GM12878 (cell line): Measurements from ENCODE around the gene KCNQ1. TPM values are rescaled to one million over a fixed set of nuclear protein-coding genes. Genes with fewer than 3 reads are reported as not detected.

Experiments
- ATAC-seq: fragments of 200-7000 bp; cut with Tn5 transposase; 3 replicates; pipeline ENCODE4 v1.9.1; 2020; ENCODE audit warnings: mild to moderate bottlenecking, moderate library complexity
- BruUV-seq: library from RNA; stranded (reverse); fragments of 400-500 nt; replicated peaks from 2 replicates; lab custom pipeline; 2021; lab: Mats Ljungman, UMichigan
- CTCF ChIA-PET: fragments of 300-600 bp; sonication (Branson Sonifier 250); formaldehyde crosslinking; extraction: SDS; loops from one replicate; lab custom pipeline; 2021; ENCODE audit warnings: inconsistent platforms; lab: Yijun Ruan, JAX
- POLR2A ChIA-PET: fragments of 350-600 bp; formaldehyde crosslinking; extraction: SDS; loops from one replicate; lab custom pipeline; 2021; ENCODE audit warnings: inconsistent platforms; lab: Charles Lee
- RAD21 ChIA-PET: fragments of 300-600 bp; sonication (Branson Sonifier 250); formaldehyde crosslinking; loops from one replicate; lab custom pipeline; 2023; ENCODE audit warnings: antibody characterized with exemption; ENCODE audit not compliant: unreplicated experiment; lab: Charles Lee
- SMC1A ChIA-PET: fragments of 300-600 bp; sonication (Branson Sonifier 250); formaldehyde crosslinking; loops from one replicate; lab custom pipeline; 2023; ENCODE audit not compliant: unreplicated experiment, uncharacterized antibody; lab: Charles Lee
- DNase-seq: peaks from one replicate; pipeline ENCODE4 v3.0.0-alpha.2; 2011; ENCODE audit warnings: low read depth, low spot score
- FAIRE-seq: peaks from 3 replicates; lab custom pipeline; 2011; peaks lifted over from hg19 to GRCh38; lab: Jason Lieb, UNC
- H2AFZ ChIP-seq: 2 replicates; pipeline ENCODE4 v1.6.0; 2011; ENCODE audit warnings: low read depth, low read length, control low read depth; ENCODE audit not compliant: control insufficient read depth
- H3K27ac ChIP-seq: 2 replicates; pipeline ENCODE4 v1.5.1; 2011; ENCODE audit warnings: control low read depth; ENCODE audit not compliant: control insufficient read depth, insufficient read depth
- H3K27me3 ChIP-seq, 2 experiments: replicated peaks in 1 of 2; 2 replicates each; pipeline versions ENCODE4 v1.6.0 to v1.6.1; 2011; ENCODE audit warnings: low read length in 1 of 2; ENCODE audit not compliant: control insufficient read depth in 2 of 2, insufficient read depth in 2 of 2
- H3K36me3 ChIP-seq, 2 experiments: 2 replicates each; pipeline ENCODE4 v1.5.1; 2011; ENCODE audit warnings: low read length in 1 of 2; ENCODE audit not compliant: control insufficient read depth in 2 of 2, insufficient read depth in 2 of 2
- H3K4me1 ChIP-seq: 2 replicates; pipeline ENCODE4 v1.6.1; 2011; ENCODE audit warnings: mild to moderate bottlenecking, low read length, moderate library complexity, mixed read lengths; ENCODE audit not compliant: control insufficient read depth, insufficient read depth
- H3K4me2 ChIP-seq: 2 replicates; pipeline ENCODE4 v1.6.0; 2011; ENCODE audit warnings: control low read depth; ENCODE audit not compliant: control insufficient read depth, insufficient read depth
- H3K4me3 ChIP-seq: fragments of 200-600 bp; sonication (generic); 2 replicates; pipeline ENCODE4 v1.5.1; 2016
- H3K79me2 ChIP-seq: 2 replicates; pipeline ENCODE4 v1.6.0; 2011; ENCODE audit warnings: low read length; ENCODE audit not compliant: control insufficient read depth, insufficient read depth
- H3K9ac ChIP-seq: 2 replicates; pipeline ENCODE4 v1.8.0; 2011; ENCODE audit warnings: low read length, control low read depth, mixed read lengths; ENCODE audit not compliant: control insufficient read depth, insufficient read depth
- H3K9me3 ChIP-seq: replicated peaks from 3 replicates; pipeline ENCODE4 v1.5.1; 2011; ENCODE audit warnings: mild to moderate bottlenecking, low read length; ENCODE audit not compliant: control insufficient read depth, insufficient read depth
- H4K20me1 ChIP-seq: 2 replicates; pipeline ENCODE4 v1.6.0; 2011; ENCODE audit not compliant: control insufficient read depth, insufficient read depth
- CHD2 ChIP-seq: IDR thresholded peaks from 2 replicates; pipeline ENCODE4 v1.6.1; 2011; ENCODE audit warnings: low read depth, low read length, improper control_type of control experiment, borderline replicate concordance
- CREB1 ChIP-seq: IDR thresholded peaks from 2 replicates; pipeline ENCODE4 v1.6.1; 2012; ENCODE audit warnings: low read depth, mild to moderate bottlenecking, inconsistent platforms
- ETV6 ChIP-seq, 2 experiments: fragments of 450-650 bp in 1 of 2; IDR thresholded peaks in 1 of 2; conservative IDR thresholded peaks in 1 of 2; 2 replicates each; pipeline ENCODE4 v1.6.1; 2014; ENCODE audit warnings: antibody characterized with exemption in 1 of 2, borderline replicate concordance in 1 of 2, low read depth in 1 of 2, mild to moderate bottlenecking in 1 of 2, moderate library complexity in 1 of 2
- SUPT20H ChIP-seq: IDR thresholded peaks from 2 replicates; pipeline ENCODE4 v1.6.1; 2011; ENCODE audit warnings: low read depth, mild to moderate bottlenecking, low read length, moderate library complexity, borderline replicate concordance; ENCODE audit not compliant: control insufficient read depth
- WGBS: methylation state at CpG from one replicate; pipeline ENCODE4 v1.1.6; 2016; ENCODE audit warnings: low lambda C conversion rate; ENCODE audit not compliant: insufficient replicate concordance, insufficient coverage; ENCODE audit errors: missing lambda C conversion rate; 5-methylcytosine and 5-hydroxymethylcytosine counted together
- in situ Hi-C: fragments of 300-500 bp; cut with MboI; formaldehyde crosslinking; loops from 9 replicates; pipeline ENCODE4 v1.14.3; 2018; ENCODE audit warnings: mixed read lengths
- intact Hi-C: fragments of 100-400 bp; cut with micrococcal nuclease; formaldehyde crosslinking; loops from one replicate; pipeline ENCODE4 v1.14.2; 2022; ENCODE audit not compliant: unreplicated experiment
- polyA plus RNA-seq, 11 experiments: library from polyadenylated mRNA; depleted of rRNA in 4 of 11; unstranded in 6 of 11; stranded (reverse) in 5 of 11; fragments of >200 nt; fragmentation: Nextera tagmentation in 4 of 11; fragmentation: Illumina TruSeq in 1 of 11; extraction: Ambion mirVana in 4 of 11; extraction: Trizol in 1 of 11; gene quantifications; 1 replicate in 1 of 11; 2 replicates in 10 of 11; pipeline versions ENCODE4 v1.2.1 to v1.2.3, GENCODE V29; 2011 to 2016; ENCODE audit warnings: inconsistent platforms in 2 of 11, missing spikeins in 2 of 11, low read depth in 1 of 11
- total RNA-seq, 4 experiments: library from RNA; depleted of rRNA in 3 of 4; stranded (reverse); fragments of >200 nt in 3 of 4; fragmentation: Illumina TruSeq in 1 of 4; extraction: Trizol in 1 of 4; gene quantifications; 2 replicates each; pipeline versions ENCODE4 v1.2.1 to v1.2.3, GENCODE V29; 2013 to 2021
- TF ChIP-seq, protein P1 (sequence below): fragments of 450-650 bp; conservative IDR thresholded peaks from 2 replicates; pipeline ENCODE4 v1.6.1; 2017; ENCODE audit warnings: mild to moderate bottlenecking, moderate library complexity

The KCNQ1 gene
- total and polyA plus RNA-seq, 10 of the 15 experiments (the other 5 are each of a cell fraction or from before 2014, with no cell fraction given): 0.03 to 0.15 (median 0.12) TPM; not detected in 7

DNA sequence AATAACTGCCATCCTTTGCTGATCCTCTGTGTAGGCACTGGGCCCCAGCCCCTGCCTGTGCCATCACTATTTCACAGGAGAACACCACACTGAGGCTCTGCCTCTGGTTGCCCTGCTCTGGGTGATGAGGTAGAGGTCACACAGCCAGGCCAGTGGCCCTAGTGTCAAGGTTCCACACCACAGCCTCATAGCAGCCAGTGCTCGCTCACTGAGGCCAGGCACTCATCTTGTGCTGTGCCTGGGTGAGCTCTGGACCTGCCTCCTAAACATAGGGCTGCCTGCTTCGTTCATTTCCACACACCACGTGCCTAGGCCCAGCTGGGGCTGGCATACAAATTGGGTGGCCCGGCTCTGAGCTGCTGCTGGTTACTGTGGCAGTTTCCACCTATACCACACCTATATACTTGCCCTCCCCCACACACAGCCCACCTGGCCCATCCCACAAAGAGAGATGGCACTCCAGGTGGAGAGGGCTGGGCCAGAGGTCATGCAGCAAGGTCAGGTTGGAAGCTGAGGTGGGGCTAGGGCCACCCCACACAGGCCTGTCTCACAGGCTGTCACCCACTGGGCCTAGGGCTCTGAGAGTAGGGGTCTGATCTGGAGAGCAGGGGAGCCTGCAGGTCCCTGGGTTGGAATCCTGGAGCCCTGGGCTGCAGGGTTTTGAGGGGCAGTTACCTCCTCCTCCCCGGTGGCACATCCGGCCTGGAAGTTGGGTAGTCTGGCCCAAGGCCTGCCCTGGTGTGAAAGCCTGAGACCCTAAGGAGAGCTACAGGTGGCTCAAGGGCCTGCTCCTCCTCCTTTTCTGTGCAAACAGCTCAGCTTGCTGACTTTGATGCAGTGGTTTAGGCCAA, 243.8 kb downstream of the KCNQ1 start:
- no peaks in the 10 kb centered on the region for H3K9me3 ChIP-seq
- no peak for FAIRE-seq
- POLR2A ChIA-PET: no interaction called here
- no peak overlapping the region for H3K9ac ChIP-seq
- H3K4me1 ChIP-seq: no peaks in the 10 kb centered on the region; the same call in 1 of the 2 replicates
- ATAC-seq: no peak
- SMC1A ChIA-PET: no interaction called here
- intact Hi-C loops (no loop called here), in situ Hi-C loops (no loop called here)
- CTCF ChIA-PET: no interaction called here
- DNase-seq: no peak
- H2AFZ ChIP-seq: no peak overlapping the region
- no peaks in the 10 kb centered on the region for H4K20me1 ChIP-seq
- H3K4me3 ChIP-seq: no peak overlapping the region
- no peak overlapping the region for H3K27ac ChIP-seq
- peaks cover 0 to 5% of the 10 kb centered on the region in 2 experiments; a peak in 1 of 4 replicates for H3K36me3 ChIP-seq
- TF ChIP-seq SUPT20H (no peak), ETV6 (conservative IDR thresholded peaks at IDR 0.05 in 1 of 2, IDR thresholded peaks at IDR 0.05 in 1 of 2; ENCODE audit: borderline replicate concordance in 1 of 2, low read depth in 1 of 2) (no peak), CREB1 (no peak), CHD2 (no peak)
- TF ChIP-seq, protein P1, sequence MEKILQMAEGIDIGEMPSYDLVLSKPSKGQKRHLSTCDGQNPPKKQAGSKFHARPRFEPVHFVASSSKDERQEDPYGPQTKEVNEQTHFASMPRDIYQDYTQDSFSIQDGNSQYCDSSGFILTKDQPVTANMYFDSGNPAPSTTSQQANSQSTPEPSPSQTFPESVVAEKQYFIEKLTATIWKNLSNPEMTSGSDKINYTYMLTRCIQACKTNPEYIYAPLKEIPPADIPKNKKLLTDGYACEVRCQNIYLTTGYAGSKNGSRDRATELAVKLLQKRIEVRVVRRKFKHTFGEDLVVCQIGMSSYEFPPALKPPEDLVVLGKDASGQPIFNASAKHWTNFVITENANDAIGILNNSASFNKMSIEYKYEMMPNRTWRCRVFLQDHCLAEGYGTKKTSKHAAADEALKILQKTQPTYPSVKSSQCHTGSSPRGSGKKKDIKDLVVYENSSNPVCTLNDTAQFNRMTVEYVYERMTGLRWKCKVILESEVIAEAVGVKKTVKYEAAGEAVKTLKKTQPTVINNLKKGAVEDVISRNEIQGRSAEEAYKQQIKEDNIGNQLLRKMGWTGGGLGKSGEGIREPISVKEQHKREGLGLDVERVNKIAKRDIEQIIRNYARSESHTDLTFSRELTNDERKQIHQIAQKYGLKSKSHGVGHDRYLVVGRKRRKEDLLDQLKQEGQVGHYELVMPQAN: no peak
- H3K4me2 ChIP-seq: no peak overlapping the region
- no peaks in the 10 kb centered on the region for H3K27me3 ChIP-seq
- no TSS peak for BruUV-seq
- WGBS: 60% methylated on average over 6 of the region's 6 CpGs
- H3K79me2 ChIP-seq: peaks cover 7% of the 10 kb centered on the region
- RAD21 ChIA-PET: no interaction called here
